ENCODE measurements around the gene MPV17. TPM values are rescaled to one million over a fixed set of nuclear protein-coding genes. Genes with fewer than 3 reads are reported as not detected.
"Not testable (repeated sequence)": the region's sequence is repeated elsewhere in the genome, so short reads cannot be mapped to it uniquely, and the experiment has no call there.

Gene MPV17
- total and polyA plus RNA-seq, 8 donors: 24.8 to 71.8 (median 35.1) TPM

DNA sequence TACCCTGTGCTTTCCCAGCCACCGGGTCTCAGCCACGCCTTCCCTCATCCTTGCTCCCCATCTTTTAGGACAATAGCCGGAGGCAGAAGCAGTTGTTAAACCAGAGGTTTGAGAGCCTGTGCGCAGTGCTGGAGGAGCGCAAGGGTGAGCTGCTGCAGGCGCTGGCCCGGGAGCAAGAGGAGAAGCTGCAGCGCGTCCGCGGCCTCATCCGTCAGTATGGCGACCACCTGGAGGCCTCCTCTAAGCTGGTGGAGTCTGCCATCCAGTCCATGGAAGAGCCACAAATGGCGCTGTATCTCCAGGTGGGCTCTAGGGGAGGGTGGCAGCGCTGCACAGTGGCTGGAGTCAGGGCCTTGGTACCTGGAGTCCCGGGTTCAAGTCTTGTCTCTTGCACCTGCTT is 17.4 kb downstream of the MPV17 start:
- no peaks in the 10 kb centered on the region for H3K9me3 ChIP-seq
- intact Hi-C loops (cut with DNase I): no loop called here
- peaks cover 0 to 11% (median 8%) of the 10 kb centered on the region in 3 donors for H3K4me1 ChIP-seq
- no peak for ATAC-seq
- H3K4me3 ChIP-seq: no peak overlapping the region
- FAIRE-seq: no peak
- WGBS, 2 donors: 85 to 87% methylated on average over 16 of the region's 16 CpGs
- DNase-seq: no peak
- peaks cover 0 to 12% (median 3%) of the 10 kb centered on the region in 4 donors for H3K27me3 ChIP-seq
- no peak overlapping the region for H3K27ac ChIP-seq
- no peaks in the 10 kb centered on the region for H3K36me3 ChIP-seq
- TF ChIP-seq, protein P1, sequence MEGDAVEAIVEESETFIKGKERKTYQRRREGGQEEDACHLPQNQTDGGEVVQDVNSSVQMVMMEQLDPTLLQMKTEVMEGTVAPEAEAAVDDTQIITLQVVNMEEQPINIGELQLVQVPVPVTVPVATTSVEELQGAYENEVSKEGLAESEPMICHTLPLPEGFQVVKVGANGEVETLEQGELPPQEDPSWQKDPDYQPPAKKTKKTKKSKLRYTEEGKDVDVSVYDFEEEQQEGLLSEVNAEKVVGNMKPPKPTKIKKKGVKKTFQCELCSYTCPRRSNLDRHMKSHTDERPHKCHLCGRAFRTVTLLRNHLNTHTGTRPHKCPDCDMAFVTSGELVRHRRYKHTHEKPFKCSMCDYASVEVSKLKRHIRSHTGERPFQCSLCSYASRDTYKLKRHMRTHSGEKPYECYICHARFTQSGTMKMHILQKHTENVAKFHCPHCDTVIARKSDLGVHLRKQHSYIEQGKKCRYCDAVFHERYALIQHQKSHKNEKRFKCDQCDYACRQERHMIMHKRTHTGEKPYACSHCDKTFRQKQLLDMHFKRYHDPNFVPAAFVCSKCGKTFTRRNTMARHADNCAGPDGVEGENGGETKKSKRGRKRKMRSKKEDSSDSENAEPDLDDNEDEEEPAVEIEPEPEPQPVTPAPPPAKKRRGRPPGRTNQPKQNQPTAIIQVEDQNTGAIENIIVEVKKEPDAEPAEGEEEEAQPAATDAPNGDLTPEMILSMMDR (IDR thresholded peaks at IDR 0.05): no peak

DNA sequence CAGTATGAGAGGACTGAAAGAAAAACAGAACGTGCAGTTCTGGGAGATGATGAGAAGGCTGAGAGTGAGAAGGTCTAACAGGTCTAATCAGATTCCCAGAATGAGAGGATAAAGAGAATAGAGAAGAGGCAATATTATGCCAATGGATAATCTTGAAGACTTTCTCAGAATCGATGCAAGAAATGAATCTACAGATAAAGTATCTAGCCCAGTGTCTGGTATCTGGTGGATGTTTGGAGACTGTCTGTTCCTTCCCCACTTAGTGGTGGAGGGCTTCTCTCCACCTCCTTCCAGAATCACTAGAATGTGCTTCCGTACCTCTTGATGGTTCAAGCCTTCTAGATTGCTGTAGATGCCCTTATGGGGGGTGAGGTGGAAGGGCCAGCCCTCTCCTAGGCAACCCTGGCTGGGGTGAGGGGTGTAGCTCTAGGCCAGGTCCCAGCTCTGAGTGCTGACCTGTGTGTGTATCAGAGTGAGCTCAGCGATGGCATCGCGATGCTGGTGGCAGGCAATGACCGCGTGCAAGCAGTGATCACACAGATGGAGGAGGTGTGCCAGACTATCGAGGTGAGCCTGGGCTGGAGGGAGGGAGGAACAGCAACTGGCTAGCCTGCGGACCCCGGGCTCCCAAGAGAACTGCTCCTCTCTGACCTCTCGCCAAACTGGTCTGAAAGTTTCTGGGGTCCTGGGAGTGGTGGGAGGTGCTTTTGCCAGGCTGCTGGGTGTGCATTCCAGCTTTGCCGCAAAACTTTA is 18.2 kb downstream of the MPV17 start:
- TF ChIP-seq, protein P1 (IDR thresholded peaks at IDR 0.05): no peak
- Histone ChIP-seq H3K36me3 (no peaks in the 10 kb centered on the region), H3K9me3 (no peaks in the 10 kb centered on the region), H3K27me3 (peaks cover 0 to 12% (median 3%) of the 10 kb centered on the region in 4 donors), H3K4me1 (peaks cover 0 to 11% (median 8%) of the 10 kb centered on the region in 3 donors), H3K27ac (no peak overlapping the region), H3K4me3 (no peak overlapping the region)
- ATAC-seq (no peak), DNase-seq (no peak), FAIRE-seq (no peak)
- intact Hi-C loops (cut with DNase I): no loop called here
- WGBS, 2 donors: 76% methylated on average over 13 of the region's 13 CpGs

DNA sequence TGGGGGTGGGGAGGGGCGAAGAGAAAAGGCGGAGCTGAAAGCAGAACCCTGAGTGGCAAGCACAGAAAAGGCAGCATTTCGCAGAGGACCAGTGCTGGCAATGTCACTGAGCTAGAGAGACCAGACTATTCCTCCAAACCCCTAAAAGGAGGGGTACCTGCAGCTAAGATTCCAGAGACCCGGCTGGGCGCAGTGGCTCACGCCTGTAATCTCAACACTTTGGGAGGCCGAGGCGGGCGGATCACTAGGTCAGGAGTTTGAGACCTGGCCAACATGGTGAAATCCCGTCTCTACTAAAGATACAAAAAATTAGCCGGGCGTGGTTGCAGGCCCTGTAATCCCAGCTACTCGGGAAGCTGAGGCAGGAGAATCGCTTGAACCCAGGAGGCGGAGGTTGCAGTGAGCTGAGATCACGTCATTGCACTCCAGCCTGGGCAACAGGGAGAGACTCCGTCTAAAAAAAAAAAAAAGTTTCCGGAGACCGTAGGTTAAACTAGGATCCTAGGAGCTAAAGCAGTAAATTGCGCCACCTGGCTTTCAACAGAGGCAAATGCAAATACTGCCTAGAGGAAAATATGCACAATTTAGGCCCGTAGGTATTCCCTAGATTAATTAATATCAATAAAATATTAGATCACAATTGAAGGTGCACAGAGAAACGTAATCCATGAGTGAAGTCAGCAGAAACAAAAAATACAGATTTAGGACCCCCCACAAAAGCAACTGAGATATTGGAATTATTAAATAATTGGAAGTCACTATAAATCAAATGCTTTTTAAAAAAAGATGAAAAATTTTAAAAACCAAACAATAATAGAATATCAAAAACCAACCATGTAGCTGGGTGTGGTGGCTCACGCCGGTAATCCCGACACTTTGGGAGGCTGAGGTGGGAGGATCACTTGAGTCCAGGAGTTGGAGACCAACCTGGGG is 19.5 kb downstream of the MPV17 start:
- TF ChIP-seq, protein P1 (IDR thresholded peaks at IDR 0.05): peak; percentile 63 to 75 (median 72)
- Histone ChIP-seq H3K36me3 (no peaks in the 10 kb centered on the region), H3K27me3 (peaks cover 0 to 7% (median 3%) of the 10 kb centered on the region in 4 donors), H3K27ac (no peak overlapping the region), H3K4me3 (peak overlapping the region in 2 of 4 donors; percentile 26 to 38), H3K4me1 (peaks cover 0 to 11% (median 8%) of the 10 kb centered on the region in 3 donors), H3K9me3 (no peaks in the 10 kb centered on the region)
- FAIRE-seq (no peak), ATAC-seq (peak; percentile 79 to 92 (median 86)), DNase-seq (peak in 4 of 6 donors; percentile 51 to 65 (median 58))
- 12 to 15% methylated on average over 25 of the region's 25 CpGs for WGBS, 2 donors
- intact Hi-C loops (cut with DNase I): no loop called here

DNA sequence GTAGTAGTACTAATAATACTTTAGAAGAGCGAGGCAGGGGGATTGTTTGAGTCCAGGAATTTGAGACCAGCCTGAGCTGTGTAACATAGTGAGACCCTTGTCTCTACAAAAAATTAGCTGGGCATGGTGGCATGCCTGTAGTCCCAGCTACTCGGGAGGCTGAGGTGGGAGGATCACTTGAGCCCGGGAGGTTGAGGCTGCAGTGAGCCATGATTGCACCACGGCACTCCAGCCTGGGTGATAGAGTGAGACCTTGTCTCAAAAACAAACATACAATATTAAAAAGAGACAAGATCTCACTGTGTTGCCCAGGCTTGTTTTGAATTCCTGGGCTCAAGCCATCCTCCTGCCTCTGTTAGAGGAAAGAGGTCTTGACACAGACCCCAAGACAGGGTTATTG is 22.3 kb downstream of the MPV17 start:
- ATAC-seq; H3K4me1 ChIP-seq; H3K9me3 ChIP-seq; FAIRE-seq; H3K27ac ChIP-seq; intact Hi-C loops (cut with DNase I); H3K4me3 ChIP-seq; H3K27me3 ChIP-seq; H3K36me3 ChIP-seq; DNase-seq: not testable (repeated sequence)
- 61 to 73% methylated on average over 4 of the region's 4 CpGs for WGBS, 2 donors

DNA sequence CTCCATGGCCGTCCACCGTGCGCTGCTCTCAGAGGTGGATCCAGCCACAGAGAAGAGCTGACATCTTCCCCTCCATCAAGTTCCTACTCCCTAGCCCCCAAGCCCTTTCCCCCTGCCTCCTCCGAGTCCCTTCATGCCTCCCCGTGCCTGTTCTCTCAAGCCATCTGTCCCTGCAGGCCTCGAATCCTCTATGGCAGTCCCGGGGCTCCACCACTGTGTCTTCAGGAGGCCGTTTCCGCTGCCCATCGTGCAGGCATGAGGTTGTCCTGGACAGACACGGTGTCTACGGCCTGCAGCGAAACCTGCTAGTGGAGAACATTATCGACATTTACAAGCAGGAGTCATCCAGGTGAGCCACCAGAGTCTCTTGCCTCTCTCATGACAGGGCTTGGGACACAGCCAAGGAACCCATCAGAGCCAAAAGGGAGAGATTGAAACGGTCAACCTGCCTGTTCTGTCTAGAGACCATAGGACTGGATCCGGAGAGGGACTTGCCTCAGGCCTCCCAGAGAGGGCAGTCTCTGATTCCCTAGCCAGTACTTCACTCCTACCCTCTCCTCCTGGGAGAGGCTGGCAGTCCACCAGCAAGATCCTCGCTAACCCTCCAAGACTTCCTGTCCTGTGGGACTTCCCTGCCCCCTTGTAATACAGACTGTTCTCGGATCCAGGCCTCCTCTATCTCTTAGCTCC is 24.4 kb downstream of the MPV17 start:
- Histone ChIP-seq H3K4me3 (no peak overlapping the region), H3K4me1 (peaks cover 0 to 3% (median 0%) of the 10 kb centered on the region in 3 donors), H3K27me3 (no peaks in the 10 kb centered on the region), H3K36me3 (no peaks in the 10 kb centered on the region), H3K27ac (no peak overlapping the region), H3K9me3 (no peaks in the 10 kb centered on the region)
- intact Hi-C loops (cut with DNase I): no loop called here
- TF ChIP-seq, protein P1 (IDR thresholded peaks at IDR 0.05): no peak
- DNase-seq (no peak), FAIRE-seq (no peak), ATAC-seq (no peak)
- WGBS, 2 donors: 66 to 73% methylated on average over 18 of the region's 18 CpGs

Measured in pancreas (tissue), 10 donors.